ENCODE measurements around the gene GFER.
A peak's percentile ranks its signal among the peaks of the same experiment; 100 is the strongest.
"Not testable (repeated sequence)": the region's sequence is repeated elsewhere in the genome, so short reads cannot be mapped to it uniquely, and the experiment has no call there.

The GFER gene

GRCh38 chr16:1944612-1945199, 39.3 kb upstream of the GFER start:
- H3K27me3 ChIP-seq (ENCODE audit: control insufficient read depth in 1 of 2, insufficient read depth in 2 of 2, low read length in 2 of 2): no peaks in the 10 kb centered on the region
- H3K4me1 ChIP-seq (ENCODE audit: insufficient read depth, low read length): peaks cover 14% of the 10 kb centered on the region
- H3K9me3 ChIP-seq (ENCODE audit: low read length): no peaks in the 10 kb centered on the region
- H3K27ac ChIP-seq (ENCODE audit: low read depth, low read length): no peak overlapping the region
- no peak overlapping the region for H3K4me3 ChIP-seq (ENCODE audit: low read depth in 1 of 2, low read length in 2 of 2)
- peaks cover 6% of the 10 kb centered on the region for H3K36me3 ChIP-seq (ENCODE audit: insufficient read depth, low read length)
- no peak overlapping the region for H3K9ac ChIP-seq (ENCODE audit: low read length)

- Histone ChIP-seq H3K4me3 (ENCODE audit: low read depth in 1 of 2, low read length in 2 of 2) (no peak overlapping the region), H3K9me3 (ENCODE audit: low read length) (no peaks in the 10 kb centered on the region), H3K27me3 (ENCODE audit: control insufficient read depth in 1 of 2, insufficient read depth in 2 of 2, low read length in 2 of 2) (no peaks in the 10 kb centered on the region), H3K36me3 (ENCODE audit: insufficient read depth, low read length) (peaks cover 3% of the 10 kb centered on the region), H3K4me1 (ENCODE audit: insufficient read depth, low read length) (peaks cover 14% of the 10 kb centered on the region), H3K9ac (ENCODE audit: low read length) (no peak overlapping the region), H3K27ac (ENCODE audit: low read depth, low read length) (no peak overlapping the region)
These were observed 38.2 kb upstream of the GFER start for GRCh38 chr16:1945559-1946391.

- Histone ChIP-seq H3K4me3 (ENCODE audit: low read depth in 1 of 2, low read length in 2 of 2) (no peak overlapping the region), H3K9me3 (ENCODE audit: low read length) (no peaks in the 10 kb centered on the region), H3K27ac (ENCODE audit: low read depth, low read length) (no peak overlapping the region), H3K27me3 (ENCODE audit: control insufficient read depth in 1 of 2, insufficient read depth in 2 of 2, low read length in 2 of 2) (no peaks in the 10 kb centered on the region), H3K4me1 (ENCODE audit: insufficient read depth, low read length) (peaks cover 9% of the 10 kb centered on the region), H3K9ac (ENCODE audit: low read length) (no peak overlapping the region), H3K36me3 (ENCODE audit: insufficient read depth, low read length) (no peaks in the 10 kb centered on the region)
These were observed 37.3 kb upstream of the GFER start for GRCh38 chr16:1946495-1947368.

GRCh38 chr16:1947369-1947670, 36.7 kb upstream of the GFER start:
- Histone ChIP-seq H3K9ac (ENCODE audit: low read length) (no peak overlapping the region), H3K4me3 (ENCODE audit: low read depth in 1 of 2, low read length in 2 of 2) (no peak overlapping the region), H3K9me3 (ENCODE audit: low read length) (no peaks in the 10 kb centered on the region), H3K36me3 (ENCODE audit: insufficient read depth, low read length) (no peaks in the 10 kb centered on the region), H3K4me1 (ENCODE audit: insufficient read depth, low read length) (peaks cover 3% of the 10 kb centered on the region), H3K27me3 (ENCODE audit: control insufficient read depth in 1 of 2, insufficient read depth in 2 of 2, low read length in 2 of 2) (no peaks in the 10 kb centered on the region), H3K27ac (ENCODE audit: low read depth, low read length) (no peak overlapping the region)

DNA sequence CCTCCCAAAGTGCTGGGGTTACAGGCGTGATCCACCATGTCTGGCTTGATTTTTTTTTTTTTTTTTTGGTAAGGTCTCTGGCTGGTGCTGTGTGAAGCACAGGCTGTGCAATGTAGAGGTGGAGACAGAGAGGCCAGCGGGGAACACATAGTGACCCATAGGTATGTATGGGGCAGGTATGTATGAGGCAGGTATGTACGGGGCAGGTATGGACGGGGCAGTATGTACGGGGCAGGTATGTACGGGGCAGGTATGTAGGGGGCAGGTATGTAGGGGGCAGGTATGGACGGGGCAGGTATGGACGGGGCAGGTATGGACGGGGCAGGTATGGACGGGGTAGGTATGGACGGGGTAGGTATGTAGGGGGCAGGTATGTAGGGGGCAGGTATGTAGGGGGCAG, 34.5 kb upstream of the GFER start:
- Histone ChIP-seq H3K4me3 (ENCODE audit: low read depth in 1 of 2, low read length in 2 of 2) (no peak overlapping the region), H3K36me3 (ENCODE audit: insufficient read depth, low read length) (no peaks in the 10 kb centered on the region), H3K9me3 (ENCODE audit: low read length) (no peaks in the 10 kb centered on the region), H3K27me3 (ENCODE audit: control insufficient read depth in 1 of 2, insufficient read depth in 2 of 2, low read length in 2 of 2) (no peaks in the 10 kb centered on the region), H3K9ac (ENCODE audit: low read length) (no peak overlapping the region), H3K27ac (ENCODE audit: low read depth, low read length) (no peak overlapping the region), H3K4me1 (ENCODE audit: insufficient read depth, low read length) (no peaks in the 10 kb centered on the region)

DNA sequence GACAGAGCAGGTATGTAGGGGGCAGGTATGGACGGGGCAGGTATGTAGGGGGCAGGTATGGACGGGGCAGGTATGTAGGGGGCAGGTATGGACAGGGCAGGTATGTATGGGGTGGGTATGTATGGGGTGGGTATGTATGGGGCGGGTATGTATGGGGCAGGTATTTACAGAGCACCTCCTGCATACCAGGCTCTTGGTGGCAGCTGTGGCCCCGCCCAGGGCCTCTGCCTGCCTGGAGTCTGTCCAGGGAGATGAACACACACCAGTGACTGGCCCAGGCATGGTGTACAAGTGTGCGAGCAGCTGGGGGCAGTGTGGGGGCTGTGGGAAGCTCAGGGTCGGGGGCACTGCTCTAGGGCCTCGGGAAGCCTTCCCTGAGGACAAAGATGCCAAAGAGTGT, 33.9 kb upstream of the GFER start:
- Histone ChIP-seq H3K4me1 (ENCODE audit: insufficient read depth, low read length) (no peaks in the 10 kb centered on the region), H3K36me3 (ENCODE audit: insufficient read depth, low read length) (no peaks in the 10 kb centered on the region), H3K4me3 (ENCODE audit: low read depth in 1 of 2, low read length in 2 of 2) (no peak overlapping the region), H3K27ac (ENCODE audit: low read depth, low read length) (no peak overlapping the region), H3K27me3 (ENCODE audit: control insufficient read depth in 1 of 2, insufficient read depth in 2 of 2, low read length in 2 of 2) (no peaks in the 10 kb centered on the region), H3K9me3 (ENCODE audit: low read length) (no peaks in the 10 kb centered on the region), H3K9ac (ENCODE audit: low read length) (no peak overlapping the region)

DNA sequence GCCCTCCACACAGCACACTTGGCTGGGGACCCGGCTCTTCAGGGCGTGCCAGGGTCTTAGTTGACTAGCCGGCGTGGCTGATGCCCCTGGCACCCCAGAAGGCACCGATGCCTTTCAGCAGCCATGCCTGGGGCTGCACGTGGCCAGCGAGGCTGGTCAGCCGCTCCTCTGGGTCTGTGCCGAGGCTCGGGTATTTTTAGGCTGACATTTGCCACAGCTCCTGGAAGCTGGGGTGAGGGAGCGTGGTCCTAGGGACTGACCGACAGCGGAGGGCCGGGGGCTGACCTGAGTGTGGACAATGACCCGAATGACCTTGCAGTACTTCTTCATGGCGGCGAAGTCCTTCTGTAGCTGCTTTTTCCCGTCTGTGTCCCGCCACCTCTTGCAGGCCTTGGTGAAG, 33.4 kb upstream of the GFER start:
- H3K27me3 ChIP-seq (ENCODE audit: control insufficient read depth in 1 of 2, insufficient read depth in 2 of 2, low read length in 2 of 2): no peaks in the 10 kb centered on the region
- no peak overlapping the region for H3K27ac ChIP-seq (ENCODE audit: low read depth, low read length)
- H3K9me3 ChIP-seq (ENCODE audit: low read length): no peaks in the 10 kb centered on the region
- no peaks in the 10 kb centered on the region for H3K36me3 ChIP-seq (ENCODE audit: insufficient read depth, low read length)
- no peak overlapping the region for H3K4me3 ChIP-seq (ENCODE audit: low read depth in 1 of 2, low read length in 2 of 2)
- H3K4me1 ChIP-seq (ENCODE audit: insufficient read depth, low read length): no peaks in the 10 kb centered on the region
- H3K9ac ChIP-seq (ENCODE audit: low read length): no peak overlapping the region

DNA sequence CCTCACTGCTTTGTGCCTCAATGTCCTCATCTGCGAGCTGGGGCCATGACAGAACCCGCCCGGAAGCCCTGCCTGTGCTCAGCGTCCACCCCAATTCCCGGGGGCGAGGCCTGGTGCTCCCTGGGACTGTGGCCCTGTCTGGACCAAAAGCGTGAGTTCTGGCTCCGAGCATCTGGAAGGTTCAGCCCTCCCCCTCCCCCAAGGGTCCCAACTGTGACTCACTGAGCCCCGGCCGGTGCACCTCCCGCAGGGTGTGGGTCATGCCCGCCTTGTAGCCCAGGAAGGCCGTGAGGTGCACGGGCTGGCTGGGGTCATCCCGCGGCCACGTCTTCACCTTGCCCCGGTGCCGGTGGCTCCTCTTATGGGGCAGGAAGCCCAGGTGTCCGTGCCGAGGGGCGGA, 30.3 kb upstream of the GFER start:
- no peaks in the 10 kb centered on the region for H3K9me3 ChIP-seq (ENCODE audit: low read length)
- no peak overlapping the region for H3K9ac ChIP-seq (ENCODE audit: low read length)
- H3K27me3 ChIP-seq (ENCODE audit: control insufficient read depth in 1 of 2, insufficient read depth in 2 of 2, low read length in 2 of 2): no peaks in the 10 kb centered on the region
- peaks cover 1% of the 10 kb centered on the region for H3K4me1 ChIP-seq (ENCODE audit: insufficient read depth, low read length)
- no peaks in the 10 kb centered on the region for H3K36me3 ChIP-seq (ENCODE audit: insufficient read depth, low read length)
- no peak overlapping the region for H3K27ac ChIP-seq (ENCODE audit: low read depth, low read length)
- no peak overlapping the region for H3K4me3 ChIP-seq (ENCODE audit: low read depth in 1 of 2, low read length in 2 of 2)

DNA sequence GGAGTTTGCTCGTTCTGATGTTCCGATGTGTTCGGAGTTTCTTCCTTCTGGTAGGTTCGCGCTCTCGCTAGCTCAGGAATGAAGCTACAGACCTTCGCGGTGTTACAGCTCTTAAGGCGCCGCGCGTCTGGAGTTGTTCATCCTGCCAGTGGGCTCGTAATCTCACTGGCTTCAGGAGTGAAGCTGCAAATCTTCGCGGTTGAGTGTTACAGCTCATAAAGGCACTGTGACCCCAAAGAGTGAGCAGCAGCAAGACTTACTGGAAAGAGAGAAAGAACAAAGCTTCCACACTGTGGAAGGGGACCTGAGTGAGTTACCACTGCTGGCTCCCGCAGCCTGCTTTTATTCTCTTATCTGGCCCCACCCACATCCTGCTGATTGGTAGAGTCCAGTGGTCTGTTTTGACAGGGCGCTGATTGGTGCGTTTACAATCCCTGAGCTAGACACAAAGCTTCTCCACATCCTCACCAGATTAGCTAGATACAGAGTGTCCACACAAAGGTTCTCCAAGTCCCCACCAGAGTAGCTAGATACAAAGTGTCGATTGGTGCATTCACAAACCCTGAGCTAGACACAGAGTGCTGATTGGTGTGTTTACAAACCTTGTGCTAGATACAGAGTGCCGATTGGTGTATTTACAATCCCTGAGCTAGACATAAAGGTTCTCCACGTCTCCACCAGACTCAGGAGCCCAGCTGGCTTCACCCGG, 26.4 kb upstream of the GFER start:
- H3K9ac ChIP-seq (ENCODE audit: low read length): not testable (repeated sequence)

DNA sequence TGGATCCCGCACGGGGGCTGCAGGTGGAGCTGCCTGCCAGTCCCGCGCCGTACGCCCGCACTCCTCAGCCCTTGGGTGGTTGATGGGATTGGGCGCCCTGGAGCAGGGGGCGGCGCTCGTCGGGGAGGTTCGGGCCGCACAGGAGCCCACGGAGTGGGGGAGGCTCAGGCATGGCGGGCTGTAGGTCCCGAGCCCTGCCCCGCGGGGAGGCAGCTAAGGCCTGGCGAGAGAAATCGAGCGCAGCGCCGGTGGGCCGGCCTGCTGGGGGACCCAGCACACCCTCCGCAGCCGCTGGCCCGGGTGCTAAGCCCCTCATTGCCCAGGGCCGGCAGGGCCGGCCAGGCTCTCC, 25.9 kb upstream of the GFER start:
- H3K4me3 ChIP-seq (ENCODE audit: low read depth in 1 of 2, low read length in 2 of 2); H3K9ac ChIP-seq (ENCODE audit: low read length); H3K27me3 ChIP-seq (ENCODE audit: control insufficient read depth in 1 of 2, insufficient read depth in 2 of 2, low read length in 2 of 2); H3K27ac ChIP-seq (ENCODE audit: low read depth, low read length); H3K9me3 ChIP-seq (ENCODE audit: low read length): not testable (repeated sequence)
- Histone ChIP-seq H3K4me1 (ENCODE audit: insufficient read depth, low read length) (peaks cover 15% of the 10 kb centered on the region), H3K36me3 (ENCODE audit: insufficient read depth, low read length) (peaks cover 24% of the 10 kb centered on the region)

More for the DNA sequence above, 26.4 kb upstream of the GFER start:
- H3K27me3 ChIP-seq (ENCODE audit: control insufficient read depth in 1 of 2, insufficient read depth in 2 of 2, low read length in 2 of 2); H3K4me3 ChIP-seq (ENCODE audit: low read depth in 1 of 2, low read length in 2 of 2); H3K27ac ChIP-seq (ENCODE audit: low read depth, low read length); H3K9me3 ChIP-seq (ENCODE audit: low read length): not testable (repeated sequence)
- Histone ChIP-seq H3K36me3 (ENCODE audit: insufficient read depth, low read length) (peaks cover 19% of the 10 kb centered on the region), H3K4me1 (ENCODE audit: insufficient read depth, low read length) (peaks cover 15% of the 10 kb centered on the region)

DNA sequence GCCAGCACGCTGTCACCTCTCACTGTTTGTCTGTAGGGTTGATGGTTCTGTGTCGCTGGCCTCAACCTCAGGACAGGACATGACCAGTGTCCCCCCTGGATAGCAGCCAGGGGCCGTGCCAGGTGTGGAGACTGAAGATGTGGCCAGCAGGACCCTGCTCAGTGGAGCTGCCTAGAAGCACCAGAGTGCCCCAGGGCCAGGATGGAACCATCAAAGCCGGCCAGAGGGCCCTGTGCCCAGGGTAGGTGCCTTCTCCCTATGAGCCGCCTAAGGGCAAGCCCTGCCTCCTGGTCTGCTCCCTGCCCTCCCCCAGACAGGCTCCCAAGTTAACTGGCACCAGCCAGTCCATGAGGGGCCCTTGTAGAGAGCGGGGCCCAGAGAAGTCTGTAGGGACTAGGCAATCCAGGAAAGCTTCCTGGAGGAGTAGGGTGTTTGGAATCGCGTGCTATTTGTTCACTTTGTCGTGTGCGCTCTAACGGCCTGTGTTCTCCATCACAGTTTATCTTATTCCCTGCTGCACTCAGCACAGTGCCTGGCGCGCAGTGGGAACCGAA, 25.2 kb upstream of the GFER start:
- Histone ChIP-seq H3K27me3 (ENCODE audit: control insufficient read depth in 1 of 2, insufficient read depth in 2 of 2, low read length in 2 of 2) (no peaks in the 10 kb centered on the region), H3K4me1 (ENCODE audit: insufficient read depth, low read length) (peaks cover 21% of the 10 kb centered on the region), H3K9ac (ENCODE audit: low read length) (no peak overlapping the region), H3K4me3 (ENCODE audit: low read depth in 1 of 2, low read length in 2 of 2) (peak overlapping the region; percentile 70 to 79), H3K9me3 (ENCODE audit: low read length) (no peaks in the 10 kb centered on the region), H3K27ac (ENCODE audit: low read depth, low read length) (peak overlapping the region; percentile 86), H3K36me3 (ENCODE audit: insufficient read depth, low read length) (peaks cover 31% of the 10 kb centered on the region)
